HCT116 (cell line): ENCODE results near the gene GRIA1. TPM values are rescaled to one million over a fixed set of nuclear protein-coding genes. Genes with fewer than 3 reads are reported as not detected.

Experiments
- ATAC-seq: fragments of 200-7000 bp; cut with Tn5 transposase; 2 replicates; pipeline ENCODE4 v1.9.1; 2020; ENCODE audit warnings: mild to moderate bottlenecking, moderate library complexity
- BruUV-seq: library from RNA; stranded (reverse); fragments of 400-500 nt; replicated peaks from 2 replicates; lab custom pipeline; 2021; lab: Mats Ljungman, UMichigan
- CTCF ChIA-PET: fragments of 300-600 bp; sonication (Branson Sonifier 250); formaldehyde crosslinking; loops from one replicate; lab custom pipeline; 2021; ENCODE audit warnings: antibody characterized with exemption; lab: Charles Lee
- POLR2A ChIA-PET: fragments of 300-600, 350-600 bp; sonication (Branson Sonifier 250); formaldehyde crosslinking; loops from one replicate; lab custom pipeline; 2021; ENCODE audit warnings: antibody characterized with exemption; lab: Charles Lee
- RAD21 ChIA-PET, 2 experiments: fragments of 300-600 bp; sonication (Branson Sonifier 250); formaldehyde crosslinking; loops; one replicate each; lab custom pipeline; 2023; ENCODE audit warnings: low total read pairs in 2 of 2; ENCODE audit not compliant: uncharacterized antibody in 2 of 2, unreplicated experiment in 2 of 2, low non-redundant PET in 1 of 2; lab: Charles Lee
- DNase-seq: peaks from one replicate; pipeline ENCODE4 v3.0.0-alpha.2; 2010; ENCODE audit warnings: low read depth, low spot score
- H2AFZ ChIP-seq: fragments of 200-600 bp; shearing (Covaris generic), sonication (generic); 2 replicates; pipeline ENCODE4 v1.6.1; 2017; ENCODE audit warnings: low read depth, mixed run types, mixed read lengths, antibody characterized with exemption, low read length; ENCODE audit not compliant: poor library complexity, severe bottlenecking
- H3K27ac ChIP-seq: 2 replicates; pipeline ENCODE4 v1.5.1; 2012; ENCODE audit warnings: low read depth, low read length
- H3K27me3 ChIP-seq: fragments of 200-600 bp; sonication (generic); 2 replicates; pipeline ENCODE4 v1.6.1; 2016; ENCODE audit warnings: mixed run types, low read length, mixed read lengths; ENCODE audit not compliant: insufficient read depth
- H3K36me3 ChIP-seq, 2 experiments: fragments of 200-500 bp in 1 of 2; fragments of 200-600 bp in 1 of 2; sonication (Bioruptor generic) in 1 of 2; sonication (generic) in 1 of 2; 2 replicates each; pipeline versions ENCODE4 v1.5.1 to v1.6.1; 2014 to 2016; ENCODE audit warnings: low read length in 2 of 2, inconsistent platforms in 1 of 2, mixed read lengths in 1 of 2, mixed run types in 1 of 2; ENCODE audit not compliant: insufficient read depth in 2 of 2, control insufficient read depth in 1 of 2
- H3K4me1 ChIP-seq, 2 experiments: fragments of 200-600 bp in 1 of 2; sonication (generic) in 1 of 2; 2 replicates each; pipeline versions ENCODE4 v1.5.1 to v1.6.1; 2012 to 2017; ENCODE audit warnings: low read length in 2 of 2, inconsistent platforms in 1 of 2, mild to moderate bottlenecking in 1 of 2, mixed read lengths in 1 of 2, mixed run types in 1 of 2, moderate library complexity in 1 of 2; ENCODE audit not compliant: insufficient read depth in 2 of 2, control insufficient read depth in 1 of 2
- H3K4me2 ChIP-seq: fragments of 200-600 bp; sonication (generic); 2 replicates; pipeline ENCODE4 v1.6.1; 2017; ENCODE audit warnings: mixed run types, low read length, mixed read lengths
- H3K4me3 ChIP-seq, 2 experiments: fragments of 200-600 bp in 1 of 2; sonication (generic) in 1 of 2; replicated peaks in 1 of 2; 2 replicates each; pipeline ENCODE4 v1.5.1; 2011 to 2016; ENCODE audit warnings: low read length in 2 of 2, control low read depth in 1 of 2, low read depth in 1 of 2, mild to moderate bottlenecking in 1 of 2, mixed read lengths in 1 of 2, mixed run types in 1 of 2
- H3K79me2 ChIP-seq: fragments of 200-600 bp; sonication (generic); 2 replicates; pipeline ENCODE4 v1.6.1; 2017; ENCODE audit warnings: mild to moderate bottlenecking, mixed run types, low read length, moderate library complexity, mixed read lengths; ENCODE audit not compliant: insufficient read depth
- H3K9ac ChIP-seq: fragments of 200-600 bp; sonication (generic); 2 replicates; pipeline ENCODE4 v1.6.1; 2016; ENCODE audit warnings: low read length, mixed read lengths
- H3K9me2 ChIP-seq: fragments of 200-600 bp; sonication (generic), shearing (Covaris generic); 2 replicates; pipeline ENCODE4 v1.6.1; 2017; ENCODE audit warnings: mixed run types, mild to moderate bottlenecking, moderate library complexity; ENCODE audit not compliant: insufficient read depth
- H3K9me3 ChIP-seq, 2 experiments: fragments of 200-500 bp in 1 of 2; fragments of 200-600 bp in 1 of 2; sonication (Bioruptor generic) in 1 of 2; sonication (generic) in 1 of 2; 2 replicates each; pipeline ENCODE4 v1.6.1; 2014 to 2017; ENCODE audit warnings: low read length in 2 of 2, mixed read lengths in 2 of 2, inconsistent platforms in 1 of 2, low read depth in 1 of 2, mild to moderate bottlenecking in 1 of 2, mixed run types in 1 of 2, moderate library complexity in 1 of 2; ENCODE audit not compliant: control insufficient read depth in 1 of 2, insufficient read depth in 1 of 2
- H4K20me1 ChIP-seq: fragments of 200-600 bp; sonication (generic), shearing (Covaris generic); 2 replicates; pipeline ENCODE4 v1.6.1; 2017; ENCODE audit warnings: mixed run types, mild to moderate bottlenecking, moderate library complexity; ENCODE audit not compliant: insufficient read depth
- CBX3 ChIP-seq: IDR thresholded peaks from 2 replicates; pipeline ENCODE4 v1.6.1; 2012; ENCODE audit warnings: low read depth
- EZH2phosphoT487 ChIP-seq: fragments of 200-600 bp; IDR thresholded peaks from 2 replicates; pipeline ENCODE4 v1.6.1; 2018; ENCODE audit warnings: antibody characterized with exemption, borderline replicate concordance
- FOSL1 ChIP-seq: IDR thresholded peaks from 2 replicates; pipeline ENCODE4 v1.6.1; 2012; ENCODE audit warnings: low read depth
- JUND ChIP-seq: IDR thresholded peaks from 2 replicates; pipeline ENCODE4 v1.6.1; 2012
- RAD21 ChIP-seq: IDR thresholded peaks from 2 replicates; pipeline ENCODE4 v1.6.1; 2012; ENCODE audit warnings: low read depth, mild to moderate bottlenecking
- ZNF274 ChIP-seq: fragments of 200-500 bp; sonication (Bioruptor generic); IDR thresholded peaks from 2 replicates; pipeline ENCODE4 v1.6.1; 2014; ENCODE audit warnings: mild to moderate bottlenecking, low read depth, low read length, inconsistent platforms
- intact Hi-C: fragments of 100-400 bp; cut with micrococcal nuclease; formaldehyde crosslinking; loops from 2 replicates; pipeline ENCODE4 v1.10.0; 2022
- total RNA-seq: library from RNA; stranded (reverse); gene quantifications from one replicate; pipeline ENCODE4 v1.2.1, GENCODE V29; 2021; ENCODE audit not compliant: unreplicated experiment
- TF ChIP-seq, protein P1 (sequence below): IDR thresholded peaks from 2 replicates; pipeline ENCODE4 v1.6.1; 2012
- TF ChIP-seq, protein P2 (sequence below): IDR thresholded peaks from 2 replicates; pipeline ENCODE4 v1.6.1; 2012
- TF ChIP-seq, protein P3 (sequence below): IDR thresholded peaks from 2 replicates; pipeline ENCODE4 v1.6.1; 2012; ENCODE audit warnings: low read depth
- TF ChIP-seq, protein P4 (sequence below): IDR thresholded peaks from 2 replicates; pipeline ENCODE4 v1.6.1; 2011; ENCODE audit warnings: mild to moderate bottlenecking, low read length, moderate library complexity; ENCODE audit not compliant: insufficient replicate concordance; ENCODE audit errors: extremely low read depth

Gene GRIA1
- total RNA-seq, 1 experiment from 2014 or later: not detected

DNA sequence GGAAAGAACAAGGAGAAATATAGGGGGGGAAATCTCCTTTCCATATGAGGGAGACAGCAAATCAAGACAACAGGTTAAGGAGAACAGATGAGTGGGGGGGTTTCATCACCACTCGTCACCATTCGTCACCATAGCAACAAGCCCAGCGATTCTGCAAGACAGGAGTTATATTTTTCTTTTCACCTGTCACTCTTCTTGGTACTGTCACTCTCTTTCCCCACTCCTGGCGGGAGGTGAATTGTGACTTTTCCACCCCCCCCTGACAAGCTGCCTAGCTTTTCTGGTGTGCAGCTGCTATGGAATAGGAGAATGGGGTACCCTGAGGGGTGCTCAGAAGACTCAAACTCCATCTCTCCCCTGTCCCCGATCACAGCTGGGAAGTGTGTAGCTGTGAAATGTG, 308.4 kb downstream of the GRIA1 start:
- DNase-seq (no peak), ATAC-seq (no peak)
- Histone ChIP-seq H3K36me3 (no peaks in the 10 kb centered on the region), H3K9me3 (no peaks in the 10 kb centered on the region), H3K4me3 (no peak overlapping the region), H3K9ac (no peak overlapping the region), H3K4me1 (no peaks in the 10 kb centered on the region), H4K20me1 (no peaks in the 10 kb centered on the region)
- intact Hi-C loops: no loop called here
- POLR2A ChIA-PET: no interaction called here
- no TSS peak for BruUV-seq
- TF ChIP-seq, protein P1, sequence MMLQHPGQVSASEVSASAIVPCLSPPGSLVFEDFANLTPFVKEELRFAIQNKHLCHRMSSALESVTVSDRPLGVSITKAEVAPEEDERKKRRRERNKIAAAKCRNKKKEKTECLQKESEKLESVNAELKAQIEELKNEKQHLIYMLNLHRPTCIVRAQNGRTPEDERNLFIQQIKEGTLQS: no peak
- TF ChIP-seq RAD21 (no peak), CBX3 (no peak), EZH2phosphoT487 (no peak), ZNF274 (no peak), FOSL1 (no peak), JUND (no peak)
- TF ChIP-seq, protein P2, sequence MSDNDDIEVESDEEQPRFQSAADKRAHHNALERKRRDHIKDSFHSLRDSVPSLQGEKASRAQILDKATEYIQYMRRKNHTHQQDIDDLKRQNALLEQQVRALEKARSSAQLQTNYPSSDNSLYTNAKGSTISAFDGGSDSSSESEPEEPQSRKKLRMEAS: no peak
- TF ChIP-seq, protein P3, sequence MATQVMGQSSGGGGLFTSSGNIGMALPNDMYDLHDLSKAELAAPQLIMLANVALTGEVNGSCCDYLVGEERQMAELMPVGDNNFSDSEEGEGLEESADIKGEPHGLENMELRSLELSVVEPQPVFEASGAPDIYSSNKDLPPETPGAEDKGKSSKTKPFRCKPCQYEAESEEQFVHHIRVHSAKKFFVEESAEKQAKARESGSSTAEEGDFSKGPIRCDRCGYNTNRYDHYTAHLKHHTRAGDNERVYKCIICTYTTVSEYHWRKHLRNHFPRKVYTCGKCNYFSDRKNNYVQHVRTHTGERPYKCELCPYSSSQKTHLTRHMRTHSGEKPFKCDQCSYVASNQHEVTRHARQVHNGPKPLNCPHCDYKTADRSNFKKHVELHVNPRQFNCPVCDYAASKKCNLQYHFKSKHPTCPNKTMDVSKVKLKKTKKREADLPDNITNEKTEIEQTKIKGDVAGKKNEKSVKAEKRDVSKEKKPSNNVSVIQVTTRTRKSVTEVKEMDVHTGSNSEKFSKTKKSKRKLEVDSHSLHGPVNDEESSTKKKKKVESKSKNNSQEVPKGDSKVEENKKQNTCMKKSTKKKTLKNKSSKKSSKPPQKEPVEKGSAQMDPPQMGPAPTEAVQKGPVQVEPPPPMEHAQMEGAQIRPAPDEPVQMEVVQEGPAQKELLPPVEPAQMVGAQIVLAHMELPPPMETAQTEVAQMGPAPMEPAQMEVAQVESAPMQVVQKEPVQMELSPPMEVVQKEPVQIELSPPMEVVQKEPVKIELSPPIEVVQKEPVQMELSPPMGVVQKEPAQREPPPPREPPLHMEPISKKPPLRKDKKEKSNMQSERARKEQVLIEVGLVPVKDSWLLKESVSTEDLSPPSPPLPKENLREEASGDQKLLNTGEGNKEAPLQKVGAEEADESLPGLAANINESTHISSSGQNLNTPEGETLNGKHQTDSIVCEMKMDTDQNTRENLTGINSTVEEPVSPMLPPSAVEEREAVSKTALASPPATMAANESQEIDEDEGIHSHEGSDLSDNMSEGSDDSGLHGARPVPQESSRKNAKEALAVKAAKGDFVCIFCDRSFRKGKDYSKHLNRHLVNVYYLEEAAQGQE: no peak
- TF ChIP-seq, protein P4, sequence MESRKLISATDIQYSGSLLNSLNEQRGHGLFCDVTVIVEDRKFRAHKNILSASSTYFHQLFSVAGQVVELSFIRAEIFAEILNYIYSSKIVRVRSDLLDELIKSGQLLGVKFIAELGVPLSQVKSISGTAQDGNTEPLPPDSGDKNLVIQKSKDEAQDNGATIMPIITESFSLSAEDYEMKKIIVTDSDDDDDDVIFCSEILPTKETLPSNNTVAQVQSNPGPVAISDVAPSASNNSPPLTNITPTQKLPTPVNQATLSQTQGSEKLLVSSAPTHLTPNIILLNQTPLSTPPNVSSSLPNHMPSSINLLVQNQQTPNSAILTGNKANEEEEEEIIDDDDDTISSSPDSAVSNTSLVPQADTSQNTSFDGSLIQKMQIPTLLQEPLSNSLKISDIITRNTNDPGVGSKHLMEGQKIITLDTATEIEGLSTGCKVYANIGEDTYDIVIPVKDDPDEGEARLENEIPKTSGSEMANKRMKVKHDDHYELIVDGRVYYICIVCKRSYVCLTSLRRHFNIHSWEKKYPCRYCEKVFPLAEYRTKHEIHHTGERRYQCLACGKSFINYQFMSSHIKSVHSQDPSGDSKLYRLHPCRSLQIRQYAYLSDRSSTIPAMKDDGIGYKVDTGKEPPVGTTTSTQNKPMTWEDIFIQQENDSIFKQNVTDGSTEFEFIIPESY: no peak
- TF ChIP-seq, all 23 proteins: peak for 0
- Histone ChIP-seq H2AFZ (no peak overlapping the region), H3K9me2 (no peaks in the 10 kb centered on the region), H3K4me2 (no peak overlapping the region), H3K27me3 (peaks cover 11% of the 10 kb centered on the region; the same call in 1 of the 2 replicates), H3K79me2 (no peaks in the 10 kb centered on the region), H3K27ac (no peak overlapping the region)
- ChIA-PET CTCF (no interaction called here), RAD21 (no interaction called here)
